K562 (cell line): ENCODE measurements around the gene DNAJB6. TPM values are rescaled to one million over a fixed set of nuclear protein-coding genes. Genes with fewer than 3 reads are reported as not detected.

Experiments used
- E2F8 ChIP-seq: fragments of 450-650 bp; IDR thresholded peaks from 2 replicates; pipeline ENCODE4 v1.7.1; 2018; ENCODE audit warnings: mild to moderate bottlenecking, low read depth; ENCODE audit not compliant: partially characterized antibody
- HES1 ChIP-seq: fragments of 450-650 bp; IDR thresholded peaks from 2 replicates; pipeline ENCODE4 v1.6.1; 2016; ENCODE audit warnings: low read depth, mild to moderate bottlenecking, moderate library complexity
- NKRF ChIP-seq: fragments of 450-650 bp; IDR thresholded peaks from 2 replicates; pipeline ENCODE4 v1.6.1; 2016; ENCODE audit warnings: borderline replicate concordance
- PCBP2 ChIP-seq: fragments of 200-400 bp; formaldehyde crosslinking; IDR thresholded peaks from 2 replicates; pipeline ENCODE4 v1.6.1; 2018; ENCODE audit warnings: low read length, low read depth, mild to moderate bottlenecking, moderate library complexity; ENCODE audit not compliant: poor library complexity, severe bottlenecking
- PRMT5 ChIP-seq: sonication (generic); formaldehyde crosslinking; IDR thresholded peaks from 2 replicates; pipeline ENCODE4 v1.5.0; 2020; ENCODE audit warnings: missing genetic modification reagents
- RBM22 ChIP-seq: fragments of 200-400 bp; formaldehyde crosslinking; IDR thresholded peaks from 2 replicates; pipeline ENCODE4 v1.6.1; 2018; ENCODE audit warnings: low read length, low read depth; ENCODE audit not compliant: poor library complexity, severe bottlenecking
- TBL1XR1 ChIP-seq, 2 experiments: IDR thresholded peaks; 2 replicates each; pipeline ENCODE4 v1.6.1; 2012; ENCODE audit warnings: improper control_type of control experiment in 2 of 2, low read length in 2 of 2, mild to moderate bottlenecking in 1 of 2
- ZNF318 ChIP-seq, 2 experiments: fragments of 450-650 bp; IDR thresholded peaks; 2 replicates each; pipeline ENCODE4 v1.6.1; 2016; ENCODE audit warnings: mild to moderate bottlenecking in 2 of 2, borderline replicate concordance in 1 of 2, low read depth in 1 of 2, moderate library complexity in 1 of 2
- ZNF589 ChIP-seq: fragments of 200-800 bp; sonication (Bioruptor generic); IDR thresholded peaks from 2 replicates; pipeline ENCODE4 v1.6.1; 2016; ENCODE audit warnings: low read depth, missing genetic modification characterization, missing compliant biosample characterization
- ZNF644 ChIP-seq: fragments of 200-800 bp; sonication (Bioruptor generic); IDR thresholded peaks from 2 replicates; pipeline ENCODE4 v1.6.1; 2016; ENCODE audit warnings: low read depth, missing genetic modification characterization, missing compliant biosample characterization
- polyA plus RNA-seq, 8 experiments: library from polyadenylated mRNA; depleted of rRNA in 4 of 8; stranded (reverse) in 5 of 8; unstranded in 3 of 8; fragments of >200 nt; fragmentation: Nextera tagmentation in 2 of 8; fragmentation: Illumina TruSeq in 1 of 8; extraction: Ambion mirVana in 2 of 8; extraction: Trizol in 1 of 8; gene quantifications; 2 replicates each; pipeline versions ENCODE4 v1.2.1 to v1.2.3, GENCODE V29; 2011 to 2014; ENCODE audit warnings: inconsistent platforms in 1 of 8, missing spikeins in 1 of 8
- total RNA-seq, 7 experiments: library from RNA; depleted of rRNA in 6 of 7; stranded (reverse); fragments of >200 nt in 6 of 7; fragmentation: Illumina TruSeq in 2 of 7; extraction: Trizol in 2 of 7; gene quantifications; 2 replicates each; pipeline versions ENCODE4 v1.2.1 to v1.2.3, GENCODE V29; 2011 to 2021; ENCODE audit warnings: low replicate concordance in 1 of 7
- TF ChIP-seq, protein P1 (sequence below): fragments of 450-650 bp; formaldehyde crosslinking; IDR thresholded peaks from 2 replicates; pipeline ENCODE4 v1.4.0; 2020; ENCODE audit warnings: mild to moderate bottlenecking

The DNAJB6 gene
- total and polyA plus RNA-seq, 9 of the 15 experiments (the other 6 are each of a cell fraction or from before 2014, with no cell fraction given): 84.5 to 158 (median 135) TPM

- TF ChIP-seq ZNF318 (IDR thresholded peaks at IDR 0.05; ENCODE audit: borderline replicate concordance in 1 of 2, low read depth in 1 of 2) (peak in 1 of 2 experiments; percentile 97; a peak in 2 of 4 replicates), TBL1XR1 (IDR thresholded peaks at IDR 0.05; ENCODE audit: low read length in 2 of 2) (peak; percentile 91 to 94), NKRF (peak; percentile 96), RBM22 (no peak), ZNF589 (CRISPR knock-in tag) (no peak), PRMT5 (no peak), ZNF644 (tag) (no peak), E2F8 (peak; percentile 55), PCBP2 (no peak), HES1 (peak; percentile 90)
- TF ChIP-seq, protein P1, sequence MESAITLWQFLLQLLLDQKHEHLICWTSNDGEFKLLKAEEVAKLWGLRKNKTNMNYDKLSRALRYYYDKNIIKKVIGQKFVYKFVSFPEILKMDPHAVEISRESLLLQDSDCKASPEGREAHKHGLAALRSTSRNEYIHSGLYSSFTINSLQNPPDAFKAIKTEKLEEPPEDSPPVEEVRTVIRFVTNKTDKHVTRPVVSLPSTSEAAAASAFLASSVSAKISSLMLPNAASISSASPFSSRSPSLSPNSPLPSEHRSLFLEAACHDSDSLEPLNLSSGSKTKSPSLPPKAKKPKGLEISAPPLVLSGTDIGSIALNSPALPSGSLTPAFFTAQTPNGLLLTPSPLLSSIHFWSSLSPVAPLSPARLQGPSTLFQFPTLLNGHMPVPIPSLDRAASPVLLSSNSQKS (CRISPR knock-in tag): no peak
These were observed 68.2 kb downstream of the DNAJB6 start (continued) for GRCh38 chr7:157404845-157405481.
